GM18868 (cell line): ENCODE measurements around the gene MISFA.
"Not testable (repeated sequence)": the region's sequence is repeated elsewhere in the genome, so short reads cannot be mapped to it uniquely, and the experiment has no call there.

ENCODE experiments used
- ATAC-seq: cut with Tn5 transposase; IDR thresholded peaks from one replicate; pipeline ENCODE4 v1.9.1; 2021; ENCODE audit warnings: mild to moderate bottlenecking, moderate library complexity; ENCODE audit not compliant: unreplicated experiment

Gene MISFA

GRCh38 chr11:18617688-18618341, 18.2 kb downstream of the MISFA start:
- ATAC-seq: peak; percentile 34

- no peak for ATAC-seq
Measured at GRCh38 chr11:18618342-18619025, 18.9 kb downstream of the MISFA start.

- no peak for ATAC-seq
Measured at GRCh38 chr11:18623707-18624106, 24.1 kb downstream of the MISFA start.

- no peak for ATAC-seq
Measured at GRCh38 chr11:18624161-18624560, 24.6 kb downstream of the MISFA start.

- ATAC-seq: no peak
Measured at GRCh38 chr11:18632841-18633240, 33.3 kb downstream of the MISFA start.

- ATAC-seq: peak; percentile 46
Measured at GRCh38 chr11:18633256-18634139, 33.9 kb downstream of the MISFA start.

GRCh38 chr11:18634140-18635032, 34.8 kb downstream of the MISFA start, which contains the start of gene SPTY2D1:
Gene SPTY2D1 (minus strand): TSS chr11:18634342. CDS start chr11:18634257, 85 bp downstream.
- ATAC-seq: peak; percentile 96

GRCh38 chr11:18641677-18642076, 42.1 kb downstream of the MISFA start:
- ATAC-seq: no peak

GRCh38 chr11:18643034-18643433, 43.4 kb downstream of the MISFA start:
- not testable (repeated sequence) for ATAC-seq

- ATAC-seq: no peak
Measured at GRCh38 chr11:18650353-18650752, 50.8 kb downstream of the MISFA start.

GRCh38 chr11:18650859-18651557, 51.4 kb downstream of the MISFA start:
- ATAC-seq: peak; percentile 49
